ENCODE results near the gene NMU. TPM values are rescaled to one million over a fixed set of nuclear protein-coding genes. Genes with fewer than 3 reads are reported as not detected.

NMU gene
- total and polyA plus RNA-seq, 9 of the 15 experiments (the other 6 are each of a cell fraction or from before 2014, with no cell fraction given) = 73.8 to 846 (median 599) TPM

GRCh38 chr4:55618546-55619143, 17.5 kb downstream of the NMU start (continued):
- TF ChIP-seq ETS1 (conservative IDR thresholded peaks at IDR 0.05; ENCODE audit: control insufficient read depth, low read depth, low read length) (no peak), SRF (CRISPR knock-in tag; IDR thresholded peaks at IDR 0.05) (no peak), SRSF9 (IDR thresholded peaks at IDR 0.05; ENCODE audit: borderline replicate concordance, low read depth, low read length) (no peak), EP400 (IDR thresholded peaks at IDR 0.05) (peak; percentile 26; the same call in 1 of the 2 replicates), ZNF512 (tag; IDR thresholded peaks at IDR 0.05) (peak; percentile 100), FUS (optimal IDR thresholded peaks at IDR 0.05; ENCODE audit: low read depth, low read length) (no peak), NFIX (CRISPR knock-in tag; IDR thresholded peaks at IDR 0.05; ENCODE audit: low read depth) (no peak), PHB (CRISPR knock-in tag; IDR thresholded peaks at IDR 0.05) (no peak), HIVEP1 (CRISPR knock-in tag; IDR thresholded peaks at IDR 0.05) (no peak), GABPA (tag; conservative IDR thresholded peaks at IDR 0.05; ENCODE audit: low read depth) (no peak), NCOA4 (IDR thresholded peaks at IDR 0.05; ENCODE audit: partially characterized antibody) (peak; percentile 20), ZNF3 (CRISPR knock-in tag; IDR thresholded peaks at IDR 0.05) (no peak), CCNT2 (IDR thresholded peaks at IDR 0.05; ENCODE audit: borderline replicate concordance, extremely low read depth, insufficient read length, low read depth, low read length) (no peak), LARP7 (IDR thresholded peaks at IDR 0.05) (no peak), NR2C1 (IDR thresholded peaks at IDR 0.05) (no peak), NR2C1 (tag; IDR thresholded peaks at IDR 0.05) (no peak), FOXP1 (CRISPR knock-in tag; IDR thresholded peaks at IDR 0.05) (no peak), CSDE1 (IDR thresholded peaks at IDR 0.05) (peak in 1 of 2 experiments; percentile 70; a peak in 1 of 4 replicates), PCBP2 (IDR thresholded peaks at IDR 0.05; ENCODE audit: low read depth, low read length, poor library complexity, severe bottlenecking) (no peak), PML (IDR thresholded peaks at IDR 0.05; ENCODE audit: low read length) (no peak), ZBTB17 (CRISPR knock-in tag; IDR thresholded peaks at IDR 0.05) (no peak), NCOR1 (IDR thresholded peaks at IDR 0.05) (peak; percentile 33; the same call in 1 of the 2 replicates), MCM2 (IDR thresholded peaks at IDR 0.05; ENCODE audit: low read depth) (no peak), TAL1 (IDR thresholded peaks at IDR 0.05) (no peak), CHCHD3 (CRISPR knock-in tag; IDR thresholded peaks at IDR 0.05) (no peak), ZNF444 (CRISPR knock-in tag; IDR thresholded peaks at IDR 0.05) (no peak), KLF1 (tag; IDR thresholded peaks at IDR 0.05) (no peak)
- TF ChIP-seq, protein P1, sequence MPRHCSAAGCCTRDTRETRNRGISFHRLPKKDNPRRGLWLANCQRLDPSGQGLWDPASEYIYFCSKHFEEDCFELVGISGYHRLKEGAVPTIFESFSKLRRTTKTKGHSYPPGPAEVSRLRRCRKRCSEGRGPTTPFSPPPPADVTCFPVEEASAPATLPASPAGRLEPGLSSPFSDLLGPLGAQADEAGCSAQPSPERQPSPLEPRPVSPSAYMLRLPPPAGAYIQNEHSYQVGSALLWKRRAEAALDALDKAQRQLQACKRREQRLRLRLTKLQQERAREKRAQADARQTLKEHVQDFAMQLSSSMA (CRISPR knock-in tag; IDR thresholded peaks at IDR 0.05) = no peak
- TF ChIP-seq, protein P2, sequence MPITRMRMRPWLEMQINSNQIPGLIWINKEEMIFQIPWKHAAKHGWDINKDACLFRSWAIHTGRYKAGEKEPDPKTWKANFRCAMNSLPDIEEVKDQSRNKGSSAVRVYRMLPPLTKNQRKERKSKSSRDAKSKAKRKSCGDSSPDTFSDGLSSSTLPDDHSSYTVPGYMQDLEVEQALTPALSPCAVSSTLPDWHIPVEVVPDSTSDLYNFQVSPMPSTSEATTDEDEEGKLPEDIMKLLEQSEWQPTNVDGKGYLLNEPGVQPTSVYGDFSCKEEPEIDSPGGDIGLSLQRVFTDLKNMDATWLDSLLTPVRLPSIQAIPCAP (CRISPR knock-in tag; IDR thresholded peaks at IDR 0.05; ENCODE audit: borderline replicate concordance) = no peak

All from K562 (cell line).